GM18861 (cell line): ENCODE results near the gene PPM1L.

Experiments
- ATAC-seq: cut with Tn5 transposase; IDR thresholded peaks from one replicate; pipeline ENCODE4 v1.9.1; 2021; ENCODE audit not compliant: unreplicated experiment

PPM1L gene

GRCh38 chr3:161026612-161027510, 270.8 kb downstream of the PPM1L start:
- ATAC-seq = no peak

DNA sequence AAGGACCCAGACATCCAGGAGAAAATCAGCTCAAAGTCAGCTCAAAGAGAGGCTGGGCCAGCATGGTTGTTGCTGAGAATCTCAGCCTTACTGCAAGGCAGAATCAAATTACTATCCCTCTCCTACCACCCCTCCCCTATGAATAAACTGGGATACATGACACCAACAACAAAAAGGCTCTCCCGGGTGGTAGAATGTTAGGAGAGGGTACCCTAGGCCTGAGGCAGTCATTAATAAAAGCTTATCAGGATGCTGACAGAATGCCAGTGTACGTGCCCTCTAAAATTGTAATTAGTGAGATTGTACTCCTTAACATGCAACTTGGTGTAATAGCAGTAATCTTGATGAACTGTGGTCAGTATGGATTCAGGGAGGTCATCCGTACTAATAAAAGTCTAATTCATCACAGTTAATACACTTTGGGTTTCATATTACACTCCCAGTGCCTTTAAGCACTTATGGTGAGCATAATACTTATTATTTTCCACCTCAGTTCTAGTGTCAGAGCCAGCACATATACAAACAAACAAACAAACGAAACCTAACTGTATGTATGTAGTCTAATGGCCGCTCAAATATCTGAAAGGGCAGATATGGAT, 272.6 kb downstream of the PPM1L start:
- ATAC-seq = no peak

DNA sequence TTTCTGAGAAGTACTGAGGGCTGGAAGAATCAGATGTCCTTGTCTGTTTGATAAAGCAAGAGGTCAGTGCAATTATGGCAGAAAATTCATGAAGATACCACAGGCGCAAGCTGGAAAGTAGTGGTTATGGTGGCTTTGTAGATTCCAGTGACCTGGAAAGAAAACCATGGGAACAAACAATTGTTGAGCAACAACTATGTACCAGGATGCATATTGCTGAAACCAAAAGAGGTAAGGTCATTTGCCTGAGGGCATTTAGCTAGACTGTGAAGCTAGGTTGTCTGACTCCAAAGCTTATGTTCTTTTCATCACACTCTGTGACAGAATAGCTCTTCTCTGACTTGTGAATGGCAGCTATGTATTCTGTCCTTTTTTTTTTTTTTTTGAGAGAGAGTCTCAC, 275.1 kb downstream of the PPM1L start:
- ATAC-seq = no peak

DNA sequence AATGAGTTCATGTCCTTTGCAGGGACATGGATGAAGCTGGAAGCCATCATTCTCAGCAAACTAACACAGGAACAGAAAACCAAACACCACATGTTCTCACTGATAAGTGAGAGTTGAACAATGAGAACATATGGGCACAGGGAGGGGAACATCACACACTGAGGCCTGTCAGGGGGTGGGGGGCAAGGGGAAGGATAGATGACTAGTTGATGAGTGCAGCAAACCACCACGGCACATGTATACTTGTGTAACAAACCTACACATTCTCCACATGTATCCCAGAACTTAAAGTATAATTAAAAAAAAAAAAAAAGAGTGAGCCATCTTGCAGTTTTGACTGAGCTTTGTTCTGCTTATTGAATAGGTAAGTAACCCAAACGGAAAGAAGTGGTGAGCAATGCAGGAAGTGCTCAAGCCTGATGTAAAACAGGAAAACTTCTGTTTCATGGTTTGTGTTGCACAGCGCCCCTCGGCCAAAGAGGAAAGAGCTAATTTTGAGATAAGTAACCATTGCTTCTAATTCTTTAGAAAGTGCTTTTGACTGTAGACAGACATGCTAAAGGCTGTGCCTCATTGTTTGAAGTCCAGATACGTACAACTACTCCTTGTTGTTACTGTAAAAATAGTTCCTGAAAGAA, 279.0 kb downstream of the PPM1L start:
- ATAC-seq = peak; percentile 85

DNA sequence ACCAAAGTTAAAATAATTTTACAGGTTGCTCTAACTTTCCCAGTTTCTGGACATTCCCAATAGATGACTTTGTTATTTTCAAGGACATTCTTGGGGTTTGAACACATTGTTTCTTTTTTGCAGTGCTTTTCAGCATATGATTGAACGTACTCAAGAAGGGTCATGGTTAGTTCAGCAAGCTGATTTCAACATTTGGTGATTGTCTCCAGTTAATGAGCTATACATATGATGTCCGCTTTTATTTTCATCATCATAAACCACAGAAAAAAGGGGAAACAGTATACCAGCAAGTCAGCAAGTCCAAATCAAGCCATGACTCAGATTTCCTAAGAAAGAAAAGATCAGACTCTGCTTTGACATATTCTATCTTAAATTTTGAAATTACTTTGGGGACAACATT, 279.7 kb downstream of the PPM1L start:
- no peak for ATAC-seq

DNA sequence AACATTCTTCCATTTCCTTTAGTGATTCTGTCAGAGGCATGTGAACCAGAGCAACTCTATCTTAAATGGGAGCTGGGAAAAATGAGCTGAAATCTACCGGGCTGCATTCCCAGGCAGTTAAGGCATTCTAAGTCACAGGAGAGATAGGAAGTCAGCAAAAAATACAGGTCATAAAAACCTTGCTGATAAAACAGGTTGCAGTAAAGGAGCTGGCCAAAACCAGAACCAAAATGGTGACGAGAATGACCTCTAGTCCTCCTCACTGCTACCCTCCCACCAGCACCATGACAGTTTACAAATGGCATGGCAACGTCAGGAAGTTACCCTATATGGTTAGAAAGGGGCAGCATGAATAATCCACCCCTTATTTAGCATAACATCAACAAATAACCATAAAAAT, 282.7 kb downstream of the PPM1L start:
- no peak for ATAC-seq

GRCh38 chr3:161042023-161042501, 286.0 kb downstream of the PPM1L start:
- peak; percentile 44 for ATAC-seq

- peak; percentile 92 for ATAC-seq
These were observed 287.5 kb downstream of the PPM1L start for GRCh38 chr3:161043336-161044035.

DNA sequence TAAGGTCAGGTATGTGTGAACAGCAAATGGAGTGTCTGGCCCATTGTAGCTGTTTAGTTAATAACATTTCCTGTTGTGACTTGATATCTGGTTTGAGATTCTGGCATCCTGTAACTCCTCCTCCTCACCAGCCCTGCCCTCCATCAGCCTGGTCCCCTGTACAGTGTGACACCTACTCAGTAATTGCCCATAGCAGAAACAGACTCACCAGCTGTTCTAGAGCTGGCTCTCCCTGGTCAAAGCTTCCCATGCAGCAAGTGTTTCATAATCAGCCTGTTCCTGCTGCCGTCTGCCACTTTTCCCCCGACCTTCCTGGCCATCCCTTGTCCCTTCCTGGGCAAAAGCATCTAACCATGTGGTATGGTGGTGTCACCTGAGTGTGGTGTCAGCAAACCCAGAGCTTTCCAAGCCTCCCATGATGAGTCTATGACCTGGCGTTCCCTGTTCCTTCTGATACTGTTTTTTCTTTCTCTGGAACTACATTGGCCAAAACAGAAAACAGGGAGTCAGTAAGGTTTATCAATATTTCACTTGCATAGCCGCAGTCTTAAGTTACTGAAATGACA, 293.7 kb downstream of the PPM1L start:
- no peak for ATAC-seq

DNA sequence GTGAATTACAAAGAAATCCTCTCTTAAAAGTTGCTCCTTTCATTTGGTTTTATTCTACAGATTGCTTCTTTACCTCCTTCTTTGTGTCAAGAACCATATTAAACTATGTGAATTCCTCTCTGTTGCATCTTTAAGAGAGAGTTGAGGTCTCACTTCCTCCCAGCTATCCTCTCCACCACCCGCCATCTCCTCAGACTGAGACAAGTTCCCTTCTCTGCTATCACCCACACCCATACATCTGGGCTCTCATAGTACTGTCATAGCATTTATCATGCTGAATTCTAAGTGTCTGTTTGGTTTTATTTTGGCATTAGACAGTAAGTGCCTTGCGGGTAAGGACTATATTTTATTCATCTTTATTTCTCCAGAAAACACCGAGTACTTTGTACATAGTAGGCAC, 294.9 kb downstream of the PPM1L start:
- no peak for ATAC-seq

- ATAC-seq = no peak
These were observed 295.8 kb downstream of the PPM1L start for GRCh38 chr3:161051856-161052255.

GRCh38 chr3:161054860-161055604, 299.0 kb downstream of the PPM1L start:
- ATAC-seq = no peak

DNA sequence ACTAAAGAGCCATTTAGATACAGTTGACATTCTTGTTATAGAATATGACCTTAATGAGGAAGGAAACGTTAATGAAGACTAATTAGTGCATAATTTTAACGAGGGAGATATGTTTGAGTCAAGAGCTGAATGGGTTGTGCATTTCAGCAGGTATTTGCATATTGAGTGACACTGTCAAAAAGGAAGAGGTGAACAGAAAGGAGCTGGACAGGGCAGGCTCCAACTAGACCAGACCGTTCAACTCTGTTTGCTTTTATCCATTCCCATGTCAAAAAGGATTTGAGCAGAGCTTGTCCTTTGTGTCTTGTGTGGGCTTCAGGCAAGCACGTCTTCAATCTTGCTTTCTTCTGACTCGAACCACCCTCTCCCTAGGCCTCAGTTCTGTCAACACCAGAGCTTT, 308.4 kb downstream of the PPM1L start:
- no peak for ATAC-seq

- no peak for ATAC-seq
These were observed 310.9 kb downstream of the PPM1L start for GRCh38 chr3:161066930-161067329.

DNA sequence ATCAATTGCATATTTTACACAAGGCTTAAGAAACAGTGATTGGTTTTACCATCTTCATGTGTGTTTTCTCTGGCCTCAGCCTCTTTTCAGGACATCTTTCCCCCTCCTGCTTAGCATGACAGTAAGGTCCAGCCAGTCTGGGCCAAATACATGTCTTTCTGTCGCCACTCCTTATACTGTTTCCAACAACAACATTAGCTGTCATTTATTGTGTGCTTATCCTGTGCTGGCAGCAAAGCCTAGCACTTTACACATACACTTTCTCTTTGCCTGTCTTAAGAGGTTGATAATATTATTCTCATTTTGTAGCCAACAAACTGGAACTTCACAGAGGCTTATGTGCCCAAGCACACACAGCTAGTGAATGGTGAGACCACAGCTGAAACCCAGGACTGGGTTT, 311.3 kb downstream of the PPM1L start:
- no peak for ATAC-seq

GRCh38 chr3:161069511-161070251, 313.6 kb downstream of the PPM1L start:
- peak; percentile 98 for ATAC-seq

GRCh38 chr3:161070252-161070930, 314.4 kb downstream of the PPM1L start:
- no peak for ATAC-seq

DNA sequence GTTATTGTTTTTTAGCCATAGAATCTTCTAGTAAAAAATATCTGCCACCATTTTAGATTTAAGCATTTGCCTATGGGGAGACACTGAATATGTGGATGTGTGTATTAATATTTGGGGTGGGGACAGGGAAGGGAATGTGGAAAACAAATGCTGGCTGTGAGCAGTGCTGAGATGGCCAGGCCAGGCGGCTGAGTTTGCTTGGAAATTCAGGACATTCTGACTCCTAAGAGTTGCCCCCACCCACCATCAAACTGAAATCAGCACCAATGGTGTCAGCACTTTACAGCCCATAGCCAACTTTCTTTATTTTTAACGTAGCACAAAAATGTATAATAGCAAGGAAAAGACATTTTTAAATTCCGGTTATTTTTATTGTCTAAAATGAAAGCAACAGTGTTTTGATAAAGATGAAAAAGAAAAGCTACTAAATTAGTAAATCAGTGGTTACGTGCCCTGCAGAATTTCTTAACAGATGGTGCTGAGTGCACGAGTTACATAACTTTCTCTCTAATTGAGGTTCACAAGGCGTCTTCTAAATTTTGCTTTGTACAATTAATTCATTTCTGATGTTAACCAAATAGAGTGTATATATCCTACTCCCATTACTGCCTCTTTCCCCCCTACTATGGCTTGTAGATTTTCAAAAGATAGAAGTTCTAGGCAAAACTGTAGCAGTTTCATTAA, 315.1 kb downstream of the PPM1L start:
- no peak for ATAC-seq
